K562 (cell line): ENCODE data around the gene SNX4. TPM values are rescaled to one million over a fixed set of nuclear protein-coding genes. Genes with fewer than 3 reads are reported as not detected.

Experiments
- ARID1B ChIP-seq: fragments of 450-650 bp; IDR thresholded peaks from 2 replicates; pipeline ENCODE4 v1.6.1; 2016; ENCODE audit warnings: antibody characterized with exemption, mild to moderate bottlenecking, inconsistent platforms
- ATF7 ChIP-seq: fragments of 450-650 bp; IDR thresholded peaks from 2 replicates; pipeline ENCODE4 v1.7.1; 2014; ENCODE audit warnings: mild to moderate bottlenecking, moderate library complexity
- BCL6 ChIP-seq: fragments of 250-450 bp; sonication (Bioruptor Pico); IDR thresholded peaks from 2 replicates; pipeline ENCODE4 v1.4.0; 2020
- CBFA2T3 ChIP-seq: fragments of 450-650 bp; IDR thresholded peaks from 2 replicates; pipeline ENCODE4 v1.6.1; 2017
- CREM ChIP-seq: IDR thresholded peaks from 2 replicates; pipeline ENCODE4 v1.6.1; 2014; ENCODE audit warnings: antibody characterized with exemption, low read depth
- CXXC5 ChIP-seq: fragments of 250-450 bp; sonication (Bioruptor Pico); IDR thresholded peaks from 2 replicates; pipeline ENCODE4 v1.8.0; 2022; ENCODE audit warnings: inconsistent platforms, mild to moderate bottlenecking, moderate library complexity
- E2F6 ChIP-seq, 2 experiments: IDR thresholded peaks; 2 replicates each; pipeline ENCODE4 v1.6.1; 2011; ENCODE audit warnings: borderline replicate concordance in 1 of 2, control low read depth in 1 of 2, low read depth in 1 of 2, low read length in 1 of 2, mild to moderate bottlenecking in 1 of 2, mixed read lengths in 1 of 2, moderate library complexity in 1 of 2; ENCODE audit not compliant: insufficient read depth in 1 of 2, insufficient read length in 1 of 2, poor library complexity in 1 of 2, severe bottlenecking in 1 of 2; ENCODE audit errors: extremely low read depth in 1 of 2
- FOXJ2 ChIP-seq: fragments of 200-800 bp; sonication (Bioruptor generic); IDR thresholded peaks from 2 replicates; pipeline ENCODE4 v1.6.1; 2016; ENCODE audit warnings: missing genetic modification characterization, missing compliant biosample characterization
- HNRNPK ChIP-seq: fragments of 200-400 bp; formaldehyde crosslinking; IDR thresholded peaks from one replicate; pipeline ENCODE4 v1.6.1; 2018; ENCODE audit warnings: mild to moderate bottlenecking, low read depth, low read length; ENCODE audit not compliant: poor library complexity, severe bottlenecking
- KDM4B ChIP-seq, 2 experiments: fragments of 450-650 bp in 1 of 2; sonication (generic) in 1 of 2; IDR thresholded peaks; 2 replicates each; pipeline ENCODE4 v1.6.1; 2016 to 2017; ENCODE audit warnings: borderline replicate concordance in 2 of 2, antibody characterized with exemption in 1 of 2, low read depth in 1 of 2, mild to moderate bottlenecking in 1 of 2
- MCM2 ChIP-seq: fragments of 450-650 bp; IDR thresholded peaks from 2 replicates; pipeline ENCODE4 v1.6.1; 2017; ENCODE audit warnings: low read depth, mild to moderate bottlenecking
- MCM7 ChIP-seq, 2 experiments: fragments of 450-650 bp; IDR thresholded peaks; 2 replicates each; pipeline ENCODE4 v1.6.1; 2016 to 2018
- NBN ChIP-seq: fragments of 450-650 bp; IDR thresholded peaks from 2 replicates; pipeline ENCODE4 v1.6.1; 2016; ENCODE audit warnings: low read depth, mild to moderate bottlenecking
- NKRF ChIP-seq: fragments of 450-650 bp; IDR thresholded peaks from 2 replicates; pipeline ENCODE4 v1.6.1; 2016; ENCODE audit warnings: borderline replicate concordance
- OTX1 ChIP-seq: fragments of 450-650 bp; formaldehyde crosslinking; IDR thresholded peaks from 2 replicates; pipeline ENCODE4 v1.4.0; 2022; ENCODE audit warnings: mild to moderate bottlenecking
- RBFOX2 ChIP-seq: fragments of 200-400 bp; formaldehyde crosslinking; IDR thresholded peaks from 2 replicates; pipeline ENCODE4 v1.6.1; 2017; ENCODE audit warnings: low read depth, mild to moderate bottlenecking, low read length, moderate library complexity
- SETDB1 ChIP-seq: IDR thresholded peaks from one replicate; pipeline ENCODE4 v1.6.1; 2012; ENCODE audit warnings: low read length, control low read depth, inconsistent platforms
- SFPQ ChIP-seq: fragments of 200-400 bp; formaldehyde crosslinking; IDR thresholded peaks from 2 replicates; pipeline ENCODE4 v1.6.1; 2017; ENCODE audit warnings: mild to moderate bottlenecking, low read depth, low read length, moderate library complexity
- TCFL5 ChIP-seq: fragments of 250-450 bp; sonication (Bioruptor Pico); conservative IDR thresholded peaks from 2 replicates; pipeline ENCODE4 v1.6.1; 2021; ENCODE audit warnings: mild to moderate bottlenecking, moderate library complexity, matching md5 sums
- ZHX1 ChIP-seq: fragments of 150-350 bp; conservative IDR thresholded peaks from 2 replicates; pipeline ENCODE4 v1.6.1; 2014; ENCODE audit warnings: low read length
- ZNF184 ChIP-seq: sonication (generic); formaldehyde crosslinking; IDR thresholded peaks from 2 replicates; pipeline ENCODE4 v1.5.0; 2020; ENCODE audit warnings: missing genetic modification reagents
- ZNF212 ChIP-seq: fragments of 450-650 bp; formaldehyde crosslinking; IDR thresholded peaks from 2 replicates; pipeline ENCODE4 v1.4.0; 2020; ENCODE audit warnings: mild to moderate bottlenecking
- polyA plus RNA-seq, 8 experiments: library from polyadenylated mRNA; depleted of rRNA in 4 of 8; stranded (reverse) in 5 of 8; unstranded in 3 of 8; fragments of >200 nt; fragmentation: Nextera tagmentation in 2 of 8; fragmentation: Illumina TruSeq in 1 of 8; extraction: Ambion mirVana in 2 of 8; extraction: Trizol in 1 of 8; gene quantifications; 2 replicates each; pipeline versions ENCODE4 v1.2.1 to v1.2.3, GENCODE V29; 2011 to 2014; ENCODE audit warnings: inconsistent platforms in 1 of 8, missing spikeins in 1 of 8
- total RNA-seq, 7 experiments: library from RNA; depleted of rRNA in 6 of 7; stranded (reverse); fragments of >200 nt in 6 of 7; fragmentation: Illumina TruSeq in 2 of 7; extraction: Trizol in 2 of 7; gene quantifications; 2 replicates each; pipeline versions ENCODE4 v1.2.1 to v1.2.3, GENCODE V29; 2011 to 2021; ENCODE audit warnings: low replicate concordance in 1 of 7

Gene SNX4
- total and polyA plus RNA-seq, 9 of the 15 experiments (the other 6 are each of a cell fraction or from before 2014, with no cell fraction given), result 11.4 to 40.3 (median 30.0) TPM

- TF ChIP-seq ZHX1, result no peak
- no peak for TF ChIP-seq TCFL5 (CRISPR knock-in tag)
- no peak for TF ChIP-seq RBFOX2
- no peak for TF ChIP-seq E2F6 (IDR thresholded peaks at IDR 0.05; ENCODE audit: borderline replicate concordance in 1 of 2, extremely low read depth in 1 of 2, insufficient read depth in 1 of 2, insufficient read length in 1 of 2, low read depth in 1 of 2, low read length in 1 of 2, poor library complexity in 1 of 2, severe bottlenecking in 1 of 2)
- no peak for TF ChIP-seq OTX1 (CRISPR knock-in tag)
- TF ChIP-seq CBFA2T3, result peak; percentile 100
- no peak for TF ChIP-seq MCM7 (IDR thresholded peaks at IDR 0.05)
- no peak for TF ChIP-seq ZNF212 (CRISPR knock-in tag)
- peak; percentile 99 for TF ChIP-seq ARID1B
- no peak for TF ChIP-seq ZNF184
- peak; percentile 75 for TF ChIP-seq ATF7
- TF ChIP-seq HNRNPK, result no peak
- TF ChIP-seq MCM2, result no peak
- no peak for TF ChIP-seq SETDB1
- peak; percentile 85 for TF ChIP-seq NBN
- no peak for TF ChIP-seq FOXJ2 (tag)
- no peak for TF ChIP-seq NKRF
- TF ChIP-seq BCL6 (CRISPR knock-in tag), result no peak
- peak; percentile 81 for TF ChIP-seq CREM
- peak; percentile 99 for TF ChIP-seq CXXC5 (CRISPR knock-in tag)
- no peak for TF ChIP-seq KDM4B (IDR thresholded peaks at IDR 0.05; ENCODE audit: borderline replicate concordance in 2 of 2, low read depth in 1 of 2)
- no peak for TF ChIP-seq SFPQ
Measured at GRCh38 chr3:125433091-125433534, 86.9 kb downstream of the SNX4 start (continued).
